ENCODE results near the gene MACF1. TPM values are rescaled to one million over a fixed set of nuclear protein-coding genes. Genes with fewer than 3 reads are reported as not detected.
A peak's percentile ranks its signal among the peaks of the same experiment; 100 is the strongest.

Gene MACF1
- total and polyA plus RNA-seq, 2 donors from 2014 or later, result 65.7 to 387 TPM

DNA sequence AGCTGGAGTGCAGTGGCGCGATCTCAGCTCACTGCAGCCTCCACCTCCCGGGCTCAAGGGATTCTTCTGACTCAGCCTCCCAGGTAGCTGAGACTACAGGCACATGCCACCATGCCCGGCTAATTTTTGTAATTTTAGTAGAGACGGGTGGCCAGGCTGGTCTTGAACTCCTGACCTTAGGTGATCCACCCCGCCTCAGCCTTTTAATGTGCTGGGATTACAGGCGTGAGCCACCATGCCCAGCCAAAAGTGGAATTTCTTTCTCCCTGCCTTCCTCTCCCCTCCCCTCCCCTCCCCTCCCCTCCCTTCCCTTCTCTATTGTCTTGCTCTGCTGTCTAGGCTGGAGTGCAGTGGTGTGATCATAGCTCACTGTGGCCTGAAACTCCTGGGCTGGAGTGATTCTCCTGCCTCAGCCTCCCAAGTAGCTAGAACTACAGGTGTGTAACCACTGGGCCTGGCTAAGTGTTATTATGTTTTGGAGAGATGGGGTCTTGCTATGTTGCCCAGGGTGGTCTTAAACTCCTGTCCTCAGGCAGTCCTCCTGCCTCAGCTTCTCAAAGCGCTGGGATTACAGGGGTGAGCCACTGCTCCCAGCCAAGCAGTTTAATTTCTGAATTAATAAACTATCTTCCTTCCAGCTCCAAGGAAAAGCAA lies 10.0 kb upstream of the MACF1 start:
- intact Hi-C loops (cut with DNase I), result no loop called here
- no peak overlapping the region for H3K4me3 ChIP-seq (ENCODE audit: low read length in 3 of 3)
- H3K36me3 ChIP-seq (ENCODE audit: control insufficient read depth in 2 of 3, insufficient read depth in 3 of 3, low read length in 3 of 3), result no peaks in the 10 kb centered on the region
- peak overlapping the region; percentile 59 to 82 for H3K27ac ChIP-seq (ENCODE audit: low read depth in 2 of 2, low read length in 2 of 2)
- peaks cover 2 to 31% (median 25%) of the 10 kb centered on the region in 3 donors for H3K4me1 ChIP-seq (ENCODE audit: control insufficient read depth in 2 of 3, insufficient read depth in 2 of 3, low read depth in 1 of 3, low read length in 3 of 3)
- TF ChIP-seq, protein P1, sequence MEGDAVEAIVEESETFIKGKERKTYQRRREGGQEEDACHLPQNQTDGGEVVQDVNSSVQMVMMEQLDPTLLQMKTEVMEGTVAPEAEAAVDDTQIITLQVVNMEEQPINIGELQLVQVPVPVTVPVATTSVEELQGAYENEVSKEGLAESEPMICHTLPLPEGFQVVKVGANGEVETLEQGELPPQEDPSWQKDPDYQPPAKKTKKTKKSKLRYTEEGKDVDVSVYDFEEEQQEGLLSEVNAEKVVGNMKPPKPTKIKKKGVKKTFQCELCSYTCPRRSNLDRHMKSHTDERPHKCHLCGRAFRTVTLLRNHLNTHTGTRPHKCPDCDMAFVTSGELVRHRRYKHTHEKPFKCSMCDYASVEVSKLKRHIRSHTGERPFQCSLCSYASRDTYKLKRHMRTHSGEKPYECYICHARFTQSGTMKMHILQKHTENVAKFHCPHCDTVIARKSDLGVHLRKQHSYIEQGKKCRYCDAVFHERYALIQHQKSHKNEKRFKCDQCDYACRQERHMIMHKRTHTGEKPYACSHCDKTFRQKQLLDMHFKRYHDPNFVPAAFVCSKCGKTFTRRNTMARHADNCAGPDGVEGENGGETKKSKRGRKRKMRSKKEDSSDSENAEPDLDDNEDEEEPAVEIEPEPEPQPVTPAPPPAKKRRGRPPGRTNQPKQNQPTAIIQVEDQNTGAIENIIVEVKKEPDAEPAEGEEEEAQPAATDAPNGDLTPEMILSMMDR (IDR thresholded peaks at IDR 0.05; ENCODE audit: borderline replicate concordance, extremely low read depth, insufficient read depth), result no peak
- H3K9me3 ChIP-seq (ENCODE audit: control insufficient read depth in 2 of 3, insufficient read depth in 1 of 3, low read length in 3 of 3), result no peaks in the 10 kb centered on the region
- peak overlapping the region in 1 of 3 donors; percentile 2 for H3K9ac ChIP-seq (ENCODE audit: low read length in 3 of 3)
- no peak for DNase-seq
- no peak for FAIRE-seq
- H3K27me3 ChIP-seq (ENCODE audit: control insufficient read depth, insufficient read depth, low read length), result no peaks in the 10 kb centered on the region

DNA sequence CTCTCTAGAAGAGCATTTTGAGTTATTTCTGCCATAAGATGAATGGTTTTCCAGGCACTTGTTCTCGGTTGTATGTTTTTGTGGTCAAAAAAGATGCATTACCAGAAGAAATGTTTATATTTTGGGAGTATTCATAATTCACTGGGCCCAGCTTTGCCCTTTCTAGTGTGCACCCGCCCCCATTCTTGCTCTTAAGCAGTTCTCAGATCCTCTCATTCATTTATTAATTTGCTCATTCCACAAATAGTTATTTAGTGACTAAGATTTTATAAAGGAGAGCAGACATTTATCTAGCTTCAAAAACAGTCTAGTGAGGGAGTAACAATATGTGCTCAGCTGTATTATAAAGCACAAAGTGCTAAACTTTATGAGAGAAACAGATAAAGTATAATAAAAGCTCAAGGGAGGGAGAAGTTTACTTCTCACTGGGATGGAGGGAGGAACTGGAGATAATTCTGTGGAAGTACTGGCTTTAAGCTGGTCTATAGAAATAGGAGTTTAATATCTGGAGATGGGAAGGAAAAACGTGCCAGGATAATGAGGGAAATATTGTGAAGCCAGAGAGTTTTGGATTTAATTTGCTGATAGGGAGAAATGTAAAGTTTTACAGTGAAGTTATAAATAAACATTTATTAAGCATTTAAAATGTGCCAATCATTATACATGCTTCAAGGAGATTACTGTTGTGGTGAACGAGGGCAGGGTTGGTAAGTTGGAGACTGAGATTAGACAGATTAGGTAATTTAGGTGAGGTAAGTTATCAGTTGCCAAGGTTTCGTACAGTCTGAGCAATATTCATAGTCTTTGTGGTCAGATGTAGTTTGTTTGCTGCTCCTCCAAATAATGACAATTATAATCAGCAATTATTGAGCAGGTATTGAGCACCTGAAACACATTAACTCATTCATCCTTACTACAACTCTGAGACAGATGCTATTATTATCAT lies 9.1 kb upstream of the MACF1 start:
- Histone ChIP-seq H3K9ac (ENCODE audit: low read length in 3 of 3) (peak overlapping the region in 1 of 3 donors; percentile 43), H3K4me1 (ENCODE audit: control insufficient read depth in 2 of 3, insufficient read depth in 2 of 3, low read depth in 1 of 3, low read length in 3 of 3) (peaks cover 0 to 31% (median 21%) of the 10 kb centered on the region in 3 donors)
- no peak for FAIRE-seq

GRCh38 chr1:39196244-39197215 lies 8.0 kb upstream of the MACF1 start:
- intact Hi-C loops (cut with DNase I), result no loop called here
- peak in 1 of 5 donors; percentile 12 for DNase-seq

More for the DNA sequence above, 9.1 kb upstream of the MACF1 start:
- no peaks in the 10 kb centered on the region for H3K9me3 ChIP-seq (ENCODE audit: control insufficient read depth in 2 of 3, insufficient read depth in 1 of 3, low read length in 3 of 3)
- TF ChIP-seq, protein P1 (IDR thresholded peaks at IDR 0.05; ENCODE audit: borderline replicate concordance, extremely low read depth, insufficient read depth), result no peak
- H3K36me3 ChIP-seq (ENCODE audit: control insufficient read depth in 2 of 3, insufficient read depth in 3 of 3, low read length in 3 of 3), result no peaks in the 10 kb centered on the region
- H3K4me3 ChIP-seq (ENCODE audit: low read length in 3 of 3), result no peak overlapping the region
- H3K27ac ChIP-seq (ENCODE audit: low read depth in 2 of 2, low read length in 2 of 2), result peak overlapping the region; percentile 59 to 82
- H3K27me3 ChIP-seq (ENCODE audit: control insufficient read depth, insufficient read depth, low read length), result no peaks in the 10 kb centered on the region
- peak in 2 of 5 donors; percentile 12 to 67 for DNase-seq
- intact Hi-C loops (cut with DNase I), result no loop called here

More at GRCh38 chr1:39196244-39197215, 8.0 kb upstream of the MACF1 start:
- Histone ChIP-seq H3K27ac (ENCODE audit: low read depth in 2 of 2, low read length in 2 of 2) (peak overlapping the region in 1 of 2 donors; percentile 49), H3K4me1 (ENCODE audit: control insufficient read depth in 2 of 3, insufficient read depth in 2 of 3, low read depth in 1 of 3, low read length in 3 of 3) (peaks cover 0 to 31% (median 18%) of the 10 kb centered on the region in 3 donors), H3K36me3 (ENCODE audit: control insufficient read depth in 2 of 3, insufficient read depth in 3 of 3, low read length in 3 of 3) (no peaks in the 10 kb centered on the region), H3K4me3 (ENCODE audit: low read length in 3 of 3) (no peak overlapping the region), H3K9ac (ENCODE audit: low read length in 3 of 3) (peak overlapping the region in 1 of 3 donors; percentile 43), H3K27me3 (ENCODE audit: control insufficient read depth, insufficient read depth, low read length) (no peaks in the 10 kb centered on the region), H3K9me3 (ENCODE audit: control insufficient read depth in 2 of 3, insufficient read depth in 1 of 3, low read length in 3 of 3) (no peaks in the 10 kb centered on the region)
- no peak for FAIRE-seq
- TF ChIP-seq, protein P1 (IDR thresholded peaks at IDR 0.05; ENCODE audit: borderline replicate concordance, extremely low read depth, insufficient read depth), result no peak

Measured in kidney (tissue), 14 donors.